ENCODE results near the gene CDH15.

DNA sequence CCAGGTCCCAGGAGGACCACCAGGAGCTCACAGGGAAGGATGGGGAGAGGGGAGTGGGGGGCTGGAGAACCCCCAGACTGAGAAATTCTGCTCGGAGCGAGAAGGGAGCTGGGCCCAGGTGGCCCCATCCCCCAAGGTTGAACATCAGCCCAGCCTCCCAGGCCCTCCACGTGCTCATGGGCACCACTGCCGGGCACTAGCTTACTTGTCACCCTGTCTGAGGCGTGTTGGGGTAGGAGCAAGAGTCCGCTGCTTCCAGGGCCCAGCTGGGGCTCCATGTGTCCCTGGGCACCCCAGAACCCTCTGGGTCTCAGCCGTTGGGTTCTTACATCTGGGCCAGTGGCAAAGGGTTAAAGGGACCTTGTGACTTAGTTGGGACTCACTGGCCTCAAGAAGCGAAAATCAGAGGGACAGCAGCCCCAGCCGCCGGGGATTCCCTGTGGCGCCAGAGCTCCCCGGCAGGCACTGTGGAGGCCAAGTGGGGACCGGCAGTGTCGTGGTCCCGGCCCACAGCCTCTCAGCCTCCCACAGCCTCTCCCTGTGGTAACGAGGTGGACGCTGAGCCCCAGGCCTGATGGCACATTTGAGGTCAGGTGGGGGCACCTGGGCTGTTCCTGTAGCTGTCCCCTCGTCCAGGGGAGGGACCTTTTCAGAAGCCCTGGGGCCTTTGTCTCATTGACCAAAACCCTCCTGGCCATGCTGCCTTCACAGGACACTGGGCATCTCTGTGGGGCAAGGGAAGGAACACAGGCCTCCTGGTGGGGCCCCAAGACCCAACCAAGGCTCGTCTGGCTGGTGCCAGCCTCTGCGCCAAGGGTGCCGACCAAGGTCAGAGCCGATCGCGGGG lies 33.7 kb upstream of the CDH15 start:
- no peak for TF ChIP-seq ZSCAN5A (CRISPR knock-in tag; IDR thresholded peaks at IDR 0.05; ENCODE audit: borderline replicate concordance)
- TF ChIP-seq IKZF1 (IDR thresholded peaks at IDR 0.05): no peak
- no peak for TF ChIP-seq ZBTB1 (CRISPR knock-in tag; IDR thresholded peaks at IDR 0.05; ENCODE audit: borderline replicate concordance)
- TF ChIP-seq NR2F2 (IDR thresholded peaks at IDR 0.05; ENCODE audit: borderline replicate concordance, low read depth): no peak
- TF ChIP-seq NCOR1 (IDR thresholded peaks at IDR 0.05; ENCODE audit: borderline replicate concordance, low read length): no peak
- no peak for TF ChIP-seq POLR2A (IDR thresholded peaks at IDR 0.05; ENCODE audit: insufficient read depth in 1 of 2, low read depth in 2 of 2, low read length in 2 of 2)
- TF ChIP-seq HMG20B (CRISPR knock-in tag; conservative IDR thresholded peaks at IDR 0.05): no peak
- TF ChIP-seq ZNF235 (CRISPR knock-in tag; IDR thresholded peaks at IDR 0.05; ENCODE audit: borderline replicate concordance): no peak
- TF ChIP-seq PCBP2 (optimal IDR thresholded peaks at IDR 0.05; ENCODE audit: low read depth, low read length, poor library complexity, severe bottlenecking): no peak
- TF ChIP-seq NCOA5 (CRISPR knock-in tag; IDR thresholded peaks at IDR 0.05): no peak
- TF ChIP-seq ZNF644 (CRISPR knock-in tag; IDR thresholded peaks at IDR 0.05; ENCODE audit: low read depth): no peak
- TF ChIP-seq MEF2D (CRISPR knock-in tag; IDR thresholded peaks at IDR 0.05): no peak
- no peak for TF ChIP-seq JUNB (CRISPR knock-in tag; IDR thresholded peaks at IDR 0.05; ENCODE audit: borderline replicate concordance)
- TF ChIP-seq NFIC (IDR thresholded peaks at IDR 0.05; ENCODE audit: low read length): no peak
